SK-N-SH treated with all-trans-retinoic acid at 6 μM for 48 hours (cell line): ENCODE results near the gene FAM20C.

Experiments
- ARNTL ChIP-seq: fragments of 450-650 bp; formaldehyde crosslinking; IDR thresholded peaks from 2 replicates; pipeline ENCODE4 v1.5.0; 2020; ENCODE audit warnings: low read depth, mild to moderate bottlenecking, moderate library complexity, borderline replicate concordance
- CSRNP3 ChIP-seq: fragments of 250-450 bp; sonication (Bioruptor Pico); IDR thresholded peaks from 2 replicates; pipeline ENCODE4 v1.5.1; 2021; ENCODE audit warnings: mild to moderate bottlenecking, moderate library complexity
- GLIS3 ChIP-seq: fragments of 250-450 bp; sonication (Bioruptor Pico); IDR thresholded peaks from 2 replicates; pipeline ENCODE4 v1.5.0; 2020; ENCODE audit warnings: mild to moderate bottlenecking, moderate library complexity
- POU6F1 ChIP-seq: fragments of 250-450 bp; sonication (Bioruptor Pico); IDR thresholded peaks from 2 replicates; pipeline ENCODE4 v1.8.0; 2021; ENCODE audit warnings: low read depth, mild to moderate bottlenecking, moderate library complexity, borderline replicate concordance
- PPARA ChIP-seq: fragments of 250-450 bp; sonication (Bioruptor Pico); IDR thresholded peaks from 2 replicates; pipeline ENCODE4 v1.5.0; 2020; ENCODE audit warnings: mild to moderate bottlenecking, borderline replicate concordance
- ZC3H10 ChIP-seq: fragments of 250-450 bp; sonication (Bioruptor Pico); IDR thresholded peaks from 2 replicates; pipeline ENCODE4 v1.5.1; 2021; ENCODE audit warnings: mild to moderate bottlenecking, moderate library complexity
- ZNF565 ChIP-seq: fragments of 450-650 bp; formaldehyde crosslinking; conservative IDR thresholded peaks from 2 replicates; pipeline ENCODE4 v1.5.0; 2020; ENCODE audit warnings: low read depth, mild to moderate bottlenecking, moderate library complexity
- ZNF70 ChIP-seq: fragments of 450-650 bp; formaldehyde crosslinking; IDR thresholded peaks from 2 replicates; pipeline ENCODE4 v1.5.0; 2020; ENCODE audit warnings: mild to moderate bottlenecking, moderate library complexity

- TF ChIP-seq CSRNP3 (no peak), POU6F1 (CRISPR knock-in tag) (no peak), ZC3H10 (CRISPR knock-in tag) (no peak), GLIS3 (CRISPR knock-in tag) (no peak), ARNTL (CRISPR knock-in tag) (no peak), ZNF565 (CRISPR knock-in tag) (no peak), ZNF70 (CRISPR knock-in tag) (no peak), PPARA (CRISPR knock-in tag) (no peak)
These were observed 24.2 kb upstream of the FAM20C start for GRCh38 chr7:167976-168791.
